Endothelial cell of umbilical vein (primary cell): ENCODE data around the gene RBM28. TPM values are rescaled to one million over a fixed set of nuclear protein-coding genes. Genes with fewer than 3 reads are reported as not detected.

Source experiments
- BruUV-seq: library from RNA; stranded (reverse); fragments of 400-500 nt; replicated peaks from 2 replicates; lab custom pipeline; 2021; lab: Mats Ljungman, UMichigan
- CTCF ChIA-PET: fragments of 300-600, 350-600 bp; sonication (Branson Sonifier 250); formaldehyde crosslinking; loops from one replicate; lab custom pipeline; 2021; ENCODE audit warnings: antibody characterized with exemption, inconsistent platforms; lab: Charles Lee
- POLR2A ChIA-PET: fragments of 300-600, 350-600 bp; sonication (Branson Sonifier 250); formaldehyde crosslinking; loops from one replicate; lab custom pipeline; 2021; ENCODE audit warnings: antibody characterized with exemption, inconsistent platforms; lab: Charles Lee
- DNase-seq: peaks from one replicate; pipeline ENCODE4 v3.0.0-alpha.2; 2011; ENCODE audit warnings: low read depth, low spot score
- FAIRE-seq: peaks from 2 replicates; lab custom pipeline; 2011; peaks lifted over from hg19 to GRCh38; lab: Jason Lieb, UNC
- H2AFZ ChIP-seq: 2 replicates; pipeline ENCODE4 v1.6.0; 2012; ENCODE audit warnings: low read depth, low read length, control low read depth, inconsistent platforms
- H3K27ac ChIP-seq: 2 replicates; pipeline ENCODE4 v1.5.1; 2011; ENCODE audit warnings: low read depth, mild to moderate bottlenecking, control low read depth, low read length, moderate library complexity; ENCODE audit not compliant: insufficient read depth
- H3K27me3 ChIP-seq, 2 experiments: 2 replicates each; pipeline versions ENCODE4 v1.6.0 to v1.6.1; 2011; ENCODE audit warnings: low read length in 2 of 2, mixed read lengths in 1 of 2; ENCODE audit not compliant: control insufficient read depth in 2 of 2, insufficient read depth in 2 of 2
- H3K36me3 ChIP-seq, 2 experiments: 2 replicates in 1 of 2; 3 replicates in 1 of 2; pipeline ENCODE4 v1.5.1; 2011; ENCODE audit warnings: low read length in 2 of 2, mild to moderate bottlenecking in 1 of 2, moderate library complexity in 1 of 2; ENCODE audit not compliant: control insufficient read depth in 2 of 2, insufficient read depth in 2 of 2; ENCODE audit errors: extremely low read depth in 1 of 2
- H3K4me1 ChIP-seq: 3 replicates; pipeline ENCODE4 v1.5.1; 2011; ENCODE audit warnings: mild to moderate bottlenecking, low read length; ENCODE audit not compliant: control insufficient read depth, insufficient read depth; ENCODE audit errors: extremely low read depth
- H3K4me2 ChIP-seq: 2 replicates; pipeline ENCODE4 v1.6.1; 2011; ENCODE audit warnings: low read length, control low read depth, mixed read lengths; ENCODE audit not compliant: insufficient read depth
- H3K4me3 ChIP-seq, 3 experiments: fragments of 200-600 bp in 1 of 3; sonication (generic), shearing (Covaris generic) in 1 of 3; replicated peaks in 1 of 3; 2 replicates each; pipeline ENCODE4 v1.5.1; 2011 to 2016; ENCODE audit warnings: control low read depth in 3 of 3, low read length in 3 of 3, mild to moderate bottlenecking in 2 of 3, inconsistent platforms in 1 of 3, low read depth in 1 of 3, moderate library complexity in 1 of 3; ENCODE audit not compliant: insufficient read depth in 1 of 3
- H3K79me2 ChIP-seq: 2 replicates; pipeline ENCODE4 v1.6.0; 2012; ENCODE audit warnings: low read length, inconsistent platforms; ENCODE audit not compliant: control insufficient read depth, insufficient read depth
- H3K9ac ChIP-seq: replicated peaks from 2 replicates; pipeline ENCODE3; 2011; ENCODE audit warnings: low read length, control low read depth; ENCODE audit not compliant: insufficient read depth; ENCODE audit errors: extremely low read depth
- H3K9me1 ChIP-seq: replicated peaks from 3 replicates; pipeline ENCODE4 v1.6.0; 2011; ENCODE audit warnings: mild to moderate bottlenecking, low read length; ENCODE audit not compliant: control insufficient read depth, insufficient read depth; ENCODE audit errors: extremely low read depth
- H3K9me3 ChIP-seq: replicated peaks from 2 replicates; pipeline ENCODE4 v1.5.1; 2012; ENCODE audit warnings: low read length, inconsistent platforms; ENCODE audit not compliant: control insufficient read depth, insufficient read depth
- H4K20me1 ChIP-seq: replicated peaks from 2 replicates; pipeline ENCODE3; 2011; ENCODE audit warnings: mild to moderate bottlenecking, low read length; ENCODE audit not compliant: control insufficient read depth, insufficient read depth; ENCODE audit errors: extremely low read depth
- CTCF ChIP-seq, 2 donors: IDR thresholded peaks; 1 replicate in 1 of 2; 2 replicates in 1 of 2; pipeline ENCODE4 v1.5.1; 2011; ENCODE audit warnings: low read length in 2 of 2, mild to moderate bottlenecking in 2 of 2, moderate library complexity in 2 of 2, control low read depth in 1 of 2, inconsistent platforms in 1 of 2, low read depth in 1 of 2; ENCODE audit not compliant: insufficient read depth in 1 of 2; ENCODE audit errors: extremely low read depth in 1 of 2
- EZH2 ChIP-seq: IDR thresholded peaks from 2 replicates; pipeline ENCODE4 v1.6.1; 2012; ENCODE audit warnings: borderline replicate concordance, low read depth, mild to moderate bottlenecking, moderate library complexity, low read length, inconsistent platforms; ENCODE audit not compliant: severe bottlenecking
- FOS ChIP-seq: IDR thresholded peaks from 2 replicates; pipeline ENCODE4 v1.6.1; 2011; ENCODE audit warnings: mild to moderate bottlenecking, low read length, moderate library complexity, borderline replicate concordance; ENCODE audit not compliant: insufficient read depth
- GATA2 ChIP-seq: IDR thresholded peaks from 2 replicates; pipeline ENCODE4 v1.7.0; 2011; ENCODE audit warnings: low read depth, mild to moderate bottlenecking, moderate library complexity, mixed read lengths, low read length; ENCODE audit not compliant: insufficient read length, insufficient read depth
- JUN ChIP-seq: IDR thresholded peaks from 2 replicates; pipeline ENCODE4 v1.6.1; 2011; ENCODE audit warnings: borderline replicate concordance, low read depth; ENCODE audit not compliant: insufficient read length, insufficient read depth
- MYC ChIP-seq: IDR thresholded peaks from one replicate; pipeline ENCODE4 v1.6.1; 2011; ENCODE audit warnings: mild to moderate bottlenecking, low read depth, low read length
- POLR2A ChIP-seq: IDR thresholded peaks from 2 replicates; pipeline ENCODE4 v1.6.1; 2012; ENCODE audit warnings: low read depth, mild to moderate bottlenecking, control low read depth, low read length
- POLR2AphosphoS5 ChIP-seq: IDR thresholded peaks from 2 replicates; pipeline ENCODE4 v1.6.1; 2012; ENCODE audit warnings: low read depth, mild to moderate bottlenecking, control low read depth, low read length, moderate library complexity; ENCODE audit not compliant: insufficient read depth
- dilution Hi-C: fragments of 300-500 bp; cut with MboI; formaldehyde crosslinking; loops from one replicate; pipeline ENCODE4 v1.15.0; 2019; ENCODE audit warnings: low sequenced_read_pairs; ENCODE audit not compliant: extremely low pct_ligation_motif_present
- intact Hi-C: fragments of 100-400 bp; cut with micrococcal nuclease; formaldehyde crosslinking; loops from one replicate; pipeline ENCODE4 v1.10.0; 2022
- polyA plus RNA-seq, 4 experiments: library from polyadenylated mRNA; depleted of rRNA in 3 of 4; stranded (reverse) in 3 of 4; unstranded in 1 of 4; fragments of >200 nt; gene quantifications; 2 replicates each; pipeline versions ENCODE4 v1.2.1 to v1.2.3, GENCODE V29; 2011 to 2012; ENCODE audit warnings: missing spikeins in 1 of 4
- total RNA-seq: library from RNA; stranded (reverse); gene quantifications from 2 replicates; pipeline ENCODE4 v1.2.3, GENCODE V29; 2021
- TF ChIP-seq, protein P1 (sequence below): IDR thresholded peaks from 2 replicates; pipeline ENCODE4 v1.6.1; 2011; ENCODE audit not compliant: insufficient read depth, insufficient read length

Gene RBM28
- total and polyA plus RNA-seq, 2 donors (not counting 3 experiments of a cell fraction or from before 2014, with no cell fraction given), result 11.6 to 58.7 TPM

DNA sequence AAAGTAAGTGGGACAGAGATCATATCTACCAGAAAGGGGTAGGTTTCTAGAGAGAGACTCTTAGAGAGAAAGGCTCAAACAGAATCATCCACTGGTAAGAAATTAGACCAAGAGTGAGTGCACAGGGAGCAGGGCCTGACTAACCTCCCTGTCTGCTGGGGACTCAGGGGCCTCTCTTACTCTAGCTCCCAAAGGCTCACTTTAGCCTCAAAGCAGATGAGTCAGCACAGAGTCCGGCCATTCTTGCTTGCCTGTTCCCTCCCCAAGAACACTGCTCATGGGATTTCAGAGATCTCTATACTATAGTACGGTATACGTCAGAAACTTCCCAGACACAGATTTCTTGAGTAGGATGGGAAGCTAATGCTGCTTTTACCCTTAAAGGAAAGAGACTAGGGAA, 32.7 kb downstream of the RBM28 start:
- H3K9me1 ChIP-seq, result no peaks in the 10 kb centered on the region
- no TSS peak for BruUV-seq
- H3K79me2 ChIP-seq, result no peaks in the 10 kb centered on the region
- no peak for DNase-seq
- H3K9me3 ChIP-seq, result no peaks in the 10 kb centered on the region
- H2AFZ ChIP-seq, result no peak overlapping the region
- no peaks in the 10 kb centered on the region for H3K27me3 ChIP-seq
- H3K4me1 ChIP-seq, result no peaks in the 10 kb centered on the region
- no peaks in the 10 kb centered on the region for H4K20me1 ChIP-seq
- POLR2A ChIA-PET, result no interaction called here
- no peak for TF ChIP-seq GATA2
- TF ChIP-seq FOS, result no peak
- no peak for TF ChIP-seq CTCF (IDR thresholded peaks at IDR 0.05; ENCODE audit: extremely low read depth in 1 of 2, insufficient read depth in 1 of 2, low read depth in 1 of 2, low read length in 2 of 2)
- no peak for TF ChIP-seq EZH2
- no peak for TF ChIP-seq POLR2A
- no peak for TF ChIP-seq JUN
- TF ChIP-seq MYC, result no peak
- no peak for TF ChIP-seq POLR2AphosphoS5
- TF ChIP-seq, protein P1, sequence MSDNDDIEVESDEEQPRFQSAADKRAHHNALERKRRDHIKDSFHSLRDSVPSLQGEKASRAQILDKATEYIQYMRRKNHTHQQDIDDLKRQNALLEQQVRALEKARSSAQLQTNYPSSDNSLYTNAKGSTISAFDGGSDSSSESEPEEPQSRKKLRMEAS, result no peak
- CTCF ChIA-PET, result interaction anchor here (1.0 to 1.6 kb wide), 2 partner anchors 8 to 36 kb away, joined by 4 read pairs; no protein-coding TSS in a partner anchor
- H3K4me2 ChIP-seq, result no peak overlapping the region
- H3K36me3 ChIP-seq, result peaks cover 34 to 35% of the 10 kb centered on the region in 2 experiments
- H3K27ac ChIP-seq, result no peak overlapping the region
- H3K9ac ChIP-seq, result no peak overlapping the region
- FAIRE-seq, result no peak
- intact Hi-C loops (no loop called here), dilution Hi-C loops (no loop called here)
- H3K4me3 ChIP-seq, result no peak overlapping the region
